ENCODE data around the gene FBXW11. TPM values are rescaled to one million over a fixed set of nuclear protein-coding genes. Genes with fewer than 3 reads are reported as not detected.

Gene FBXW11
- total and polyA plus RNA-seq, 2 of the 8 experiments (the other 6 are each of a cell fraction or from before 2014, with no cell fraction given): 45.0 to 75.6 TPM

GRCh38 chr5:171821286-171821685, 185.2 kb downstream of the FBXW11 start:
- Histone ChIP-seq H2AFZ (ENCODE audit: low read length) (no peak overlapping the region), H3K79me1 (ENCODE audit: low read depth, low read length) (no peaks in the 10 kb centered on the region), H3K23ac (ENCODE audit: insufficient read length) (no peak overlapping the region), H3K18ac (ENCODE audit: extremely low read depth, low read length) (no peak overlapping the region), H2BK120ac (replicated peaks; ENCODE audit: low read depth, low read length) (no peak overlapping the region), H4K91ac (replicated peaks; ENCODE audit: insufficient read length, low read length) (no peak overlapping the region), H3K4me3 (ENCODE audit: extremely low read depth in 1 of 4, insufficient read depth in 2 of 4, low read depth in 3 of 4, low read length in 4 of 4) (no peak overlapping the region), H2BK15ac (ENCODE audit: low read length) (no peak overlapping the region), H3K14ac (ENCODE audit: insufficient read length) (no peak overlapping the region), H3K9me3 (ENCODE audit: insufficient read depth in 2 of 2, low read depth in 1 of 2, low read length in 1 of 2) (no peaks in the 10 kb centered on the region), H2BK5ac (ENCODE audit: low read depth, low read length) (no peak overlapping the region), H2BK20ac (ENCODE audit: low read length) (no peak overlapping the region), H3K4me2 (ENCODE audit: insufficient read depth in 1 of 2, low read depth in 2 of 2, low read length in 2 of 2) (no peak overlapping the region), H3K4ac (replicated peaks; ENCODE audit: insufficient read length, low read depth, low read length) (no peak overlapping the region), H3K27ac (ENCODE audit: low read depth, low read length) (no peak overlapping the region), H3K27me3 (replicated peaks in 1 of 4; ENCODE audit: control insufficient read depth in 3 of 4, extremely low read depth in 1 of 4, insufficient read depth in 3 of 4, low read length in 3 of 4) (0 out of 7 replicates have a peak, but pooled peaks cover 0 to 3% (median 0%) of the 10 kb centered on the region in 4 experiments), H3K36me3 (ENCODE audit: control insufficient read depth in 2 of 4, insufficient read depth in 4 of 4, low read length in 3 of 4) (no peaks in the 10 kb centered on the region; a peak in 1 of 8 replicates), H3K23me2 (ENCODE audit: low read depth, low read length) (no peaks in the 10 kb centered on the region), H4K20me1 (replicated peaks in 1 of 2; ENCODE audit: control insufficient read depth in 1 of 2, insufficient read depth in 2 of 2, low read length in 2 of 2) (no peaks in the 10 kb centered on the region), H4K8ac (ENCODE audit: extremely low read depth, insufficient read depth, low read length) (no peak overlapping the region), H3K9ac (replicated peaks in 1 of 4; ENCODE audit: extremely low read depth in 1 of 4, low read depth in 3 of 4, low read length in 3 of 4) (no peak overlapping the region), H2BK12ac (ENCODE audit: low read depth, low read length) (no peak overlapping the region), H4K5ac (ENCODE audit: insufficient read length, low read depth, low read length) (no peak overlapping the region), H3K4me1 (replicated peaks in 1 of 4; ENCODE audit: control insufficient read depth in 3 of 4, insufficient read depth in 4 of 4, low read length in 3 of 4) (no peaks in the 10 kb centered on the region), H3K79me2 (ENCODE audit: control insufficient read depth in 1 of 2, insufficient read depth in 2 of 2, low read length in 2 of 2) (no peaks in the 10 kb centered on the region), H2AK5ac (ENCODE audit: low read depth, low read length) (no peak overlapping the region), H3K56ac (replicated peaks; ENCODE audit: insufficient read length, low read depth, low read length) (no peak overlapping the region)
- ChIA-PET POLR2A (ENCODE audit: partially characterized antibody) (no interaction called here), CTCF (ENCODE audit: partially characterized antibody) (interaction anchor here (0.6 to 1.2 kb wide), 5 partner anchors 11 to 746 kb away, joined by 3 to 4 read pairs (median 3); no protein-coding TSS in a partner anchor)
- no peak for FAIRE-seq
- 88% methylated on average over 4 of the region's 4 CpGs; no CpG with 5 or more reads in 1 of the 2 experiments for WGBS, 2 experiments (ENCODE audit: extremely low coverage in 1 of 2, insufficient coverage in 1 of 2, insufficient read length in 1 of 2, insufficient replicate concordance in 2 of 2, low coverage in 1 of 2, low lambda C conversion rate in 2 of 2, missing lambda C conversion rate in 1 of 2)
- no peak for DNase-seq (ENCODE audit: low read depth in 1 of 2, low spot score in 2 of 2)
- TF ChIP-seq EGR1 (IDR thresholded peaks at IDR 0.05; ENCODE audit: borderline replicate concordance, low read depth, low read length): no peak
- no peak for TF ChIP-seq TBP (IDR thresholded peaks at IDR 0.05; ENCODE audit: low read depth, low read length)
- TF ChIP-seq JUN (IDR thresholded peaks at IDR 0.05; ENCODE audit: low read depth, low read length): no peak
- TF ChIP-seq ASH2L (IDR thresholded peaks at IDR 0.05; ENCODE audit: low read length): no peak
- no peak for TF ChIP-seq SIX5 (IDR thresholded peaks at IDR 0.05; ENCODE audit: low read depth, low read length)
- TF ChIP-seq CTBP2 (IDR thresholded peaks at IDR 0.05; ENCODE audit: borderline replicate concordance, insufficient read depth, insufficient read length, low read length): no peak
- no peak for TF ChIP-seq JUND (IDR thresholded peaks at IDR 0.05; ENCODE audit: low read length)
- no peak for TF ChIP-seq KDM5A (IDR thresholded peaks at IDR 0.05; ENCODE audit: low read length)
- no peak for TF ChIP-seq MAFK (IDR thresholded peaks at IDR 0.05; ENCODE audit: low read depth, low read length)
- no peak for TF ChIP-seq SRF (IDR thresholded peaks at IDR 0.05; ENCODE audit: low read depth, low read length)
- TF ChIP-seq RNF2 (IDR thresholded peaks at IDR 0.05; ENCODE audit: borderline replicate concordance, low read depth, low read length, missing control alignments, poor library complexity, severe bottlenecking): no peak
- no peak for TF ChIP-seq GABPA (IDR thresholded peaks at IDR 0.05; ENCODE audit: borderline replicate concordance, insufficient read depth, low read length)
- TF ChIP-seq USF2 (IDR thresholded peaks at IDR 0.05; ENCODE audit: low read length): no peak

All from H1 (cell line).